ENCODE data around the gene AKR1C2.
"Not testable (repeated sequence)": the region's sequence is repeated elsewhere in the genome, so short reads cannot be mapped to it uniquely, and the experiment has no call there.

DNA sequence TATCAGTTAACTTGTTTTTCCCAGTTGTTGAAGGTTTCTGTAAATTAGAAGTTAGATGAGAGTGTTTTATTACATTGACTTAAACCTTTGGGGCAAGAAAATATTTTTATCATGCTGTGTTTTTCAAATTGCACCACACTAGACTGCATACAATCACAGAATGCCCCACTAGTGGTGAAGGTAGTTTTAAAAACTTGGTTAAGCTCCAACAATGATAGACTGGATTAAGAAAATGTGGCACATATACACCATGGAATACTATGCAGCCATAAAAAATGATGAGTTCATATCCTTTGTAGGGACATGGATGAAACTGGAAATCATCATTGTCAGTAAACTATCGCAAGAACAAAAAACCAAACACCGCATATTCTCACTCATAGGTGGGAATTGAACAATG lies 33.3 kb downstream of the AKR1C2 start:
- TF ChIP-seq KLF7 (tag by site-specific recombination; IDR thresholded peaks at IDR 0.05; ENCODE audit: borderline replicate concordance); ZNF549 (tag by site-specific recombination; IDR thresholded peaks at IDR 0.05); ZFP3 (tag by site-specific recombination; IDR thresholded peaks at IDR 0.05; ENCODE audit: low read depth); ZNF76 (tag by site-specific recombination; IDR thresholded peaks at IDR 0.05; ENCODE audit: borderline replicate concordance, low read depth); ZNF571 (tag by site-specific recombination; IDR thresholded peaks at IDR 0.05); ZNF2 (tag by site-specific recombination; IDR thresholded peaks at IDR 0.05); ZNF354C (tag by site-specific recombination; IDR thresholded peaks at IDR 0.05; ENCODE audit: borderline replicate concordance, low read depth); ZNF274 (IDR thresholded peaks at IDR 0.05; ENCODE audit: low read length); ZNF274 (tag by site-specific recombination; IDR thresholded peaks at IDR 0.05; ENCODE audit: borderline replicate concordance); BCL11A (tag by site-specific recombination; IDR thresholded peaks at IDR 0.05; ENCODE audit: low read depth); ZNF324 (tag by site-specific recombination; IDR thresholded peaks at IDR 0.05): not testable (repeated sequence)
- TF ChIP-seq, protein P1, sequence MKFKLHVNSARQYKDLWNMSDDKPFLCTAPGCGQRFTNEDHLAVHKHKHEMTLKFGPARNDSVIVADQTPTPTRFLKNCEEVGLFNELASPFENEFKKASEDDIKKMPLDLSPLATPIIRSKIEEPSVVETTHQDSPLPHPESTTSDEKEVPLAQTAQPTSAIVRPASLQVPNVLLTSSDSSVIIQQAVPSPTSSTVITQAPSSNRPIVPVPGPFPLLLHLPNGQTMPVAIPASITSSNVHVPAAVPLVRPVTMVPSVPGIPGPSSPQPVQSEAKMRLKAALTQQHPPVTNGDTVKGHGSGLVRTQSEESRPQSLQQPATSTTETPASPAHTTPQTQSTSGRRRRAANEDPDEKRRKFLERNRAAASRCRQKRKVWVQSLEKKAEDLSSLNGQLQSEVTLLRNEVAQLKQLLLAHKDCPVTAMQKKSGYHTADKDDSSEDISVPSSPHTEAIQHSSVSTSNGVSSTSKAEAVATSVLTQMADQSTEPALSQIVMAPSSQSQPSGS (tag by site-specific recombination; IDR thresholded peaks at IDR 0.05; ENCODE audit: low read depth), result not testable (repeated sequence)
- TF ChIP-seq, protein P2, sequence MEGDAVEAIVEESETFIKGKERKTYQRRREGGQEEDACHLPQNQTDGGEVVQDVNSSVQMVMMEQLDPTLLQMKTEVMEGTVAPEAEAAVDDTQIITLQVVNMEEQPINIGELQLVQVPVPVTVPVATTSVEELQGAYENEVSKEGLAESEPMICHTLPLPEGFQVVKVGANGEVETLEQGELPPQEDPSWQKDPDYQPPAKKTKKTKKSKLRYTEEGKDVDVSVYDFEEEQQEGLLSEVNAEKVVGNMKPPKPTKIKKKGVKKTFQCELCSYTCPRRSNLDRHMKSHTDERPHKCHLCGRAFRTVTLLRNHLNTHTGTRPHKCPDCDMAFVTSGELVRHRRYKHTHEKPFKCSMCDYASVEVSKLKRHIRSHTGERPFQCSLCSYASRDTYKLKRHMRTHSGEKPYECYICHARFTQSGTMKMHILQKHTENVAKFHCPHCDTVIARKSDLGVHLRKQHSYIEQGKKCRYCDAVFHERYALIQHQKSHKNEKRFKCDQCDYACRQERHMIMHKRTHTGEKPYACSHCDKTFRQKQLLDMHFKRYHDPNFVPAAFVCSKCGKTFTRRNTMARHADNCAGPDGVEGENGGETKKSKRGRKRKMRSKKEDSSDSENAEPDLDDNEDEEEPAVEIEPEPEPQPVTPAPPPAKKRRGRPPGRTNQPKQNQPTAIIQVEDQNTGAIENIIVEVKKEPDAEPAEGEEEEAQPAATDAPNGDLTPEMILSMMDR (tag by site-specific recombination; IDR thresholded peaks at IDR 0.05), result not testable (repeated sequence)
- TF ChIP-seq, protein P3, sequence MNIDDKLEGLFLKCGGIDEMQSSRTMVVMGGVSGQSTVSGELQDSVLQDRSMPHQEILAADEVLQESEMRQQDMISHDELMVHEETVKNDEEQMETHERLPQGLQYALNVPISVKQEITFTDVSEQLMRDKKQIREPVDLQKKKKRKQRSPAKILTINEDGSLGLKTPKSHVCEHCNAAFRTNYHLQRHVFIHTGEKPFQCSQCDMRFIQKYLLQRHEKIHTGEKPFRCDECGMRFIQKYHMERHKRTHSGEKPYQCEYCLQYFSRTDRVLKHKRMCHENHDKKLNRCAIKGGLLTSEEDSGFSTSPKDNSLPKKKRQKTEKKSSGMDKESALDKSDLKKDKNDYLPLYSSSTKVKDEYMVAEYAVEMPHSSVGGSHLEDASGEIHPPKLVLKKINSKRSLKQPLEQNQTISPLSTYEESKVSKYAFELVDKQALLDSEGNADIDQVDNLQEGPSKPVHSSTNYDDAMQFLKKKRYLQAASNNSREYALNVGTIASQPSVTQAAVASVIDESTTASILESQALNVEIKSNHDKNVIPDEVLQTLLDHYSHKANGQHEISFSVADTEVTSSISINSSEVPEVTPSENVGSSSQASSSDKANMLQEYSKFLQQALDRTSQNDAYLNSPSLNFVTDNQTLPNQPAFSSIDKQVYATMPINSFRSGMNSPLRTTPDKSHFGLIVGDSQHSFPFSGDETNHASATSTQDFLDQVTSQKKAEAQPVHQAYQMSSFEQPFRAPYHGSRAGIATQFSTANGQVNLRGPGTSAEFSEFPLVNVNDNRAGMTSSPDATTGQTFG (tag by site-specific recombination; IDR thresholded peaks at IDR 0.05; ENCODE audit: borderline replicate concordance), result not testable (repeated sequence)
- TF ChIP-seq, protein P4, sequence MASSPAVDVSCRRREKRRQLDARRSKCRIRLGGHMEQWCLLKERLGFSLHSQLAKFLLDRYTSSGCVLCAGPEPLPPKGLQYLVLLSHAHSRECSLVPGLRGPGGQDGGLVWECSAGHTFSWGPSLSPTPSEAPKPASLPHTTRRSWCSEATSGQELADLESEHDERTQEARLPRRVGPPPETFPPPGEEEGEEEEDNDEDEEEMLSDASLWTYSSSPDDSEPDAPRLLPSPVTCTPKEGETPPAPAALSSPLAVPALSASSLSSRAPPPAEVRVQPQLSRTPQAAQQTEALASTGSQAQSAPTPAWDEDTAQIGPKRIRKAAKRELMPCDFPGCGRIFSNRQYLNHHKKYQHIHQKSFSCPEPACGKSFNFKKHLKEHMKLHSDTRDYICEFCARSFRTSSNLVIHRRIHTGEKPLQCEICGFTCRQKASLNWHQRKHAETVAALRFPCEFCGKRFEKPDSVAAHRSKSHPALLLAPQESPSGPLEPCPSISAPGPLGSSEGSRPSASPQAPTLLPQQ (tag by site-specific recombination; IDR thresholded peaks at IDR 0.05), result not testable (repeated sequence)
